Breast epithelium (tissue), 3 donors: ENCODE results near the gene E2F3.

Experiments used
- POLR2AphosphoS5 ChIP-seq, 3 donors: sonication (generic); formaldehyde crosslinking; IDR thresholded peaks; one replicate each; pipeline ENCODE4 v1.6.1; 2017; ENCODE audit warnings: antibody characterized with exemption in 3 of 3
- TF ChIP-seq, protein P1 (sequence below), 3 donors: fragments of 450-650 bp; IDR thresholded peaks; one replicate each; pipeline ENCODE4 v1.5.1; 2016 to 2017; ENCODE audit warnings: antibody characterized with exemption in 3 of 3, mild to moderate bottlenecking in 3 of 3, moderate library complexity in 3 of 3

DNA sequence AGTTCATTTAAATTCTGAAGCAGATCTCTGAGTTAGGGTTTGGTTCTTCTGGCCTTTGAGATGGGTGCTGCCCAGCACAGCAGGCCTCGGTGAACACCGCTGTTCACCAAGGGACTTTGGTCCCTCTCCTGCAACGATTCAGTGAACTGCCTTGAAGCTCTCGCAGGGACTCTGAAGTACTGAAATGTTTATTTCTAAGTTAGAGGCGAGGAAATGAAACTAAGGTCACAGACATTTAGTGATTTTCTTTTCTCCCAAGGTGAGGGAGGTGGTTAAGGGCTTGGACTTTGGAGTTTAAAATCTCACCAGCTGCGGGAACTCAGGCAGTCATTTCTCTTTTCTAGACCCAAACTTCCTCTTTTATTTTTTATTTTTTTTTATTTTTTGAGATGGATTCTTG lies 26.2 kb downstream of the E2F3 start:
- TF ChIP-seq POLR2AphosphoS5 (IDR thresholded peaks at IDR 0.05): no peak
- TF ChIP-seq, protein P1, sequence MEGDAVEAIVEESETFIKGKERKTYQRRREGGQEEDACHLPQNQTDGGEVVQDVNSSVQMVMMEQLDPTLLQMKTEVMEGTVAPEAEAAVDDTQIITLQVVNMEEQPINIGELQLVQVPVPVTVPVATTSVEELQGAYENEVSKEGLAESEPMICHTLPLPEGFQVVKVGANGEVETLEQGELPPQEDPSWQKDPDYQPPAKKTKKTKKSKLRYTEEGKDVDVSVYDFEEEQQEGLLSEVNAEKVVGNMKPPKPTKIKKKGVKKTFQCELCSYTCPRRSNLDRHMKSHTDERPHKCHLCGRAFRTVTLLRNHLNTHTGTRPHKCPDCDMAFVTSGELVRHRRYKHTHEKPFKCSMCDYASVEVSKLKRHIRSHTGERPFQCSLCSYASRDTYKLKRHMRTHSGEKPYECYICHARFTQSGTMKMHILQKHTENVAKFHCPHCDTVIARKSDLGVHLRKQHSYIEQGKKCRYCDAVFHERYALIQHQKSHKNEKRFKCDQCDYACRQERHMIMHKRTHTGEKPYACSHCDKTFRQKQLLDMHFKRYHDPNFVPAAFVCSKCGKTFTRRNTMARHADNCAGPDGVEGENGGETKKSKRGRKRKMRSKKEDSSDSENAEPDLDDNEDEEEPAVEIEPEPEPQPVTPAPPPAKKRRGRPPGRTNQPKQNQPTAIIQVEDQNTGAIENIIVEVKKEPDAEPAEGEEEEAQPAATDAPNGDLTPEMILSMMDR (IDR thresholded peaks at IDR 0.05): no peak
